Astrocyte of the cerebellum (primary cell): ENCODE data around the gene TICAM1.
A peak's percentile ranks its signal among the peaks of the same experiment; 100 is the strongest.
"Not testable (repeated sequence)": the region's sequence is repeated elsewhere in the genome, so short reads cannot be mapped to it uniquely, and the experiment has no call there.

ENCODE experiments used
- DNase-seq: peaks from one replicate; pipeline ENCODE4 v3.0.0-alpha.2; 2011; ENCODE audit warnings: low read depth
- H3K4me3 ChIP-seq: 2 replicates; pipeline ENCODE4 v1.5.1; 2011; ENCODE audit warnings: mild to moderate bottlenecking, low read depth, low read length, moderate library complexity
- CTCF ChIP-seq: IDR thresholded peaks from 2 replicates; pipeline ENCODE4 v1.5.1; 2012; ENCODE audit warnings: low read length, low read depth, moderate library complexity, mild to moderate bottlenecking; ENCODE audit errors: missing control alignments
- in situ Hi-C: cut with HindIII; loops from 2 replicates; pipeline ENCODE4 v1.10.0; 2017; ENCODE audit warnings: low sequenced_read_pairs

The TICAM1 gene

GRCh38 chr19:4814625-4815425 is 16.7 kb downstream of the TICAM1 start:
- DNase-seq = no peak
- no peak for TF ChIP-seq CTCF
- no peak overlapping the region for H3K4me3 ChIP-seq
- in situ Hi-C loops = no loop called here

DNA sequence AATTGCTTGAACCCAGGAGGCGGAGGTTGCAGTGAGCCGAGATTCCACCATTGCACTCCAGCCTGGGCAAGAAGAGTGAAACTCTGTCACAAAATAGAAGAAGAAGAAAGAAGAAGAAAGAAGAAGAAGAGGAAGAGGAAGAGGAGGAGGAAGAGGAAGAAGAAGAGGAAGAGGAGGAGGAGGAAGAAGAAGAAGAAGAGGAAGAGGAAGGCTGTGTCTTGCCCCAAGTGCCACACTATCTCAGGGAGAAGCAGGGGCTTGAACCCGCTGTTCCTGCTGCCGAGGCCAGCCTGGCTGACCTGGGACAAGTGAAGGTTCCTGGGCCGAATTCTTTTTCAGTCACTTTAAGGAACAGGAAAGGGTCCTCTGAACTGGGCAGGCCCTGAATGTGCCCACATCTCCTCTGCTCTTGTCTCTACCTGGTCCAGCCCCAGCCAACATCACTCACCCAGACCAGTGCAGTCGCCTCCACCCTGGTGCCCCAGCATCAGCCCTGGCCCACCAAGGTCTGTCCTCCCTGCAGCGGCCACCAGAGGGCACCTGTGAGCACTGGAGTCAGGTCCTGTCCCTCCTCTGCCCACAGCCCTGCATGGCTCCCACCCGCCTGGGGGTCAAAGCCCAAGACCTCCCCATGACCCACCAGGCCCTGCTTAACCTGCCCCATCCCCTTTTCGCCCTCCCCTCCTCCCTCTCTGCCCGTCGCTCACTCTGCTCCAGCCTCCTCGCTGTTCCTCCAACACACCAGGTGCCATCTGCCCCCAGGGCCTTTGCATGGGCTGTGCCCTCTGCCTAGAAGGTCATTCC is 20.0 kb downstream of the TICAM1 start:
- peak; percentile 88 for TF ChIP-seq CTCF
- in situ Hi-C loops = no loop called here
- no peak overlapping the region for H3K4me3 ChIP-seq
- no peak for DNase-seq

GRCh38 chr19:4807188-4807587 is 24.3 kb downstream of the TICAM1 start:
- TF ChIP-seq CTCF = no peak
- no peak for DNase-seq
- in situ Hi-C loops = no loop called here
- H3K4me3 ChIP-seq = no peak overlapping the region

DNA sequence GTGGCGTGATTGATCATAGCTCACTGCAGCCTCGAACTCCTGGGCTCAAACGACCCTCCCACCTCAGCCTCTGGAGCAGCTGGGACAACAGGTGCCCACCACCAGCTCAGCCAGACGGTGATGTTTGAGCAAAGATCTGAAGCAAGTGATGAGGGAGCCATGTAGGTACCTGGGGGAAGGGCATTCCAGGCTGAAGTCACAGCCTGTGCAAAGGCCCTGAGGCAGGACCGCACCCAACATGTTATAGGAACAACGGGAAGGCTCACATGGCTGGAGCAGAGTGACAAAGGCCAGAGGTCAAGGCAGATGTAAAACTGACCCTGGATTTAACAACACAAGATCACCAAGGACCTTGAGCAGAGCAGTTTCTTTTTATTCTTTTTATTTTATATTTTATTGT is 25.1 kb downstream of the TICAM1 start:
- H3K4me3 ChIP-seq = no peak overlapping the region
- in situ Hi-C loops = no loop called here
- no peak for TF ChIP-seq CTCF
- DNase-seq = no peak

- H3K4me3 ChIP-seq, in situ Hi-C loops, DNase-seq: not testable (repeated sequence)
Observed at GRCh38 chr19:4805140-4805539, 26.4 kb downstream of the TICAM1 start.

DNA sequence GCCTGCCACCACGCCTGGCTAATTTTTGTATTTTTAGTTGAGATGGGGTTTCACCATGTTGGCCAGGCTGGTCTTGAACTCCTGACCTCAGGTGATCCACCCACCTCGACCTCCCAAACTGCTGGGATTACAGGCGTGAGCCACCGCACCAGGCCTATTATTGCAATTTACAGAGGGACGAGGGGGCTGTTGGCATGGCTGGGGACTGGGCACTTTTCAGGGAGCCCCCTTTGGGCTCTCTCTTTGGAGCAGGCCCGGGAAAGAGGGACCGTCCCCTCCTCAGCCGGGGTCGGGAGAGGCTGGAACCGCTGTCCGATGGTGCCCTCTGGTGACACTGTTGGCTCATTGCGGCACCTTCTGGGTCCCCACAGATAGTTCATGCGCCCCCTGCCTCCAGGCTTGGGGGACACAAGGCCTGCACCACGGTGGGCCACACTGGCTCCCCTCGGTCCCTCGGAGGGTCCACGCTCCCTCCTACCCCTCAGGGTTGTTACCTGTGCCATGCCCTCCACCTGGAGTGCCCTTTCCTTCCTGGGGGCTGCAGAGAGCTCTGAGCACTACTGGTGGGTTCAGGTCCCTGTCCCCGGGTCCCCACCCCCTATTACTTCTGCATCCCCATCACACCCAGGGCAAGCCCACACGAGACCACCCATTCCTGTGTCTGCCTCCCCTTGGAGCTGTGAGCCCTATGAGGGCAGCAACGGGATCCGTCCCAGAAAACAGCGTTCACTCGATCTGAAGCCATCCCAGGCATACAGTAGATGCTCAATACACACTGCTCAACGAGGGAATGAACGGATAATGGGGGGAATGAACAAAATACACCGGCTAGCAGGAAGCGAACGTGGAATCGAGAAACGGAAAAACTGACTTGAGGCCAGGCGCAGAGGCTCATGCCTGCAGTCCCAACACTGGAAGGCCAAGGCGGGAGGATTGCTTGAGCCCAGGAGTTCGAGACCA is 27.5 kb downstream of the TICAM1 start:
- in situ Hi-C loops = no loop called here
- peak; percentile 84 for TF ChIP-seq CTCF
- no peak overlapping the region for H3K4me3 ChIP-seq
- no peak for DNase-seq
